Psoas muscle (tissue), 8 donors: Measurements from ENCODE around the gene UFD1. TPM values are rescaled to one million over a fixed set of nuclear protein-coding genes. Genes with fewer than 3 reads are reported as not detected.
"Not testable (repeated sequence)": the region's sequence is repeated elsewhere in the genome, so short reads cannot be mapped to it uniquely, and the experiment has no call there.

Experiments used
- ATAC-seq, 4 donors: fragments of 200-7000 bp; cut with Tn5 transposase; one replicate each; pipeline ENCODE4 v1.9.1; 2020; ENCODE audit warnings: moderate library complexity in 3 of 4, mild to moderate bottlenecking in 2 of 4
- DNase-seq, 2 donors: peaks; one replicate each; pipeline ENCODE4 v3.0.0-alpha.2; 2020
- H3K27ac ChIP-seq: fragments of 200-600 bp; one replicate; pipeline ENCODE4 v1.8.0; 2022
- H3K27me3 ChIP-seq, 3 donors: fragments of 200-600 bp in 1 of 3; one replicate each; pipeline versions ENCODE4 v1.6.1 to v1.8.0; 2013 to 2022; ENCODE audit warnings: low read length in 2 of 3, mild to moderate bottlenecking in 2 of 3, moderate library complexity in 1 of 3; ENCODE audit not compliant: insufficient read depth in 3 of 3
- H3K36me3 ChIP-seq, 2 donors: fragments of 200-600 bp in 1 of 2; one replicate each; pipeline versions ENCODE4 v1.6.1 to v1.8.0; 2013 to 2022; ENCODE audit warnings: low read depth in 1 of 2, mild to moderate bottlenecking in 1 of 2, moderate library complexity in 1 of 2; ENCODE audit not compliant: insufficient read depth in 1 of 2
- H3K4me1 ChIP-seq: fragments of 200-600 bp; one replicate; pipeline ENCODE4 v1.8.0; 2022
- H3K4me3 ChIP-seq: fragments of 200-600 bp; one replicate; pipeline ENCODE4 v1.8.0; 2022; ENCODE audit warnings: mild to moderate bottlenecking
- H3K9me3 ChIP-seq: fragments of 200-600 bp; one replicate; pipeline ENCODE4 v1.8.0; 2022
- whole genome bisulfite sequencing, 3 donors: extraction: QIAGEN DNeasy Blood & Tissue Kit; methylation state at CpG; one replicate each; pipeline versions ENCODE4 v1.1.6 to v1.1.7; 2013; 5-methylcytosine and 5-hydroxymethylcytosine counted together
- intact Hi-C, 2 donors: fragments of 100-400 bp; cut with DNase I; formaldehyde crosslinking; loops; one replicate each; pipeline versions ENCODE4 v1.11.0 to v1.14.2; 2022
- polyA plus RNA-seq, 3 donors: library from polyadenylated mRNA; stranded (reverse); fragments of 200-250 nt; gene quantifications; one replicate each; pipeline ENCODE4 v1.2.3, GENCODE V29; 2013
- total RNA-seq, 4 donors: library from RNA; stranded (reverse); fragmentation: NEBNext Ultra II Directional in 2 of 4; extraction: Animal tissue kit (Norgen Biotek cat#: 25700) in 2 of 4; gene quantifications; one replicate each; pipeline versions ENCODE4 v1.2.1 to v1.2.4, GENCODE V29; 2021 to 2023
- TF ChIP-seq, protein P1 (sequence below): fragments of 200-600 bp; IDR thresholded peaks from one replicate; pipeline ENCODE4 v1.8.0; 2022; ENCODE audit warnings: antibody characterized with exemption
- donor health status: healthy with polysubstance abuse.
- donor health status: DM: no; HTN: no; CAD: no; lungs with moderate emphysema.
- donor health status: Bipolar disorder and iron deficiency.
- donor health status: healthy.
- donor health status: DM: yes; HTN: yes; CAD: no.
- donor health status: DM: no; HTN: no; CAD: no.
- donor health status: DM: no; HTN: no; CAD: no.
- donor health status: DM: yes; HTN: yes; CAD: no.

Gene UFD1
- total and polyA plus RNA-seq, 7 donors, result 44.3 to 226 (median 79.6) TPM

DNA sequence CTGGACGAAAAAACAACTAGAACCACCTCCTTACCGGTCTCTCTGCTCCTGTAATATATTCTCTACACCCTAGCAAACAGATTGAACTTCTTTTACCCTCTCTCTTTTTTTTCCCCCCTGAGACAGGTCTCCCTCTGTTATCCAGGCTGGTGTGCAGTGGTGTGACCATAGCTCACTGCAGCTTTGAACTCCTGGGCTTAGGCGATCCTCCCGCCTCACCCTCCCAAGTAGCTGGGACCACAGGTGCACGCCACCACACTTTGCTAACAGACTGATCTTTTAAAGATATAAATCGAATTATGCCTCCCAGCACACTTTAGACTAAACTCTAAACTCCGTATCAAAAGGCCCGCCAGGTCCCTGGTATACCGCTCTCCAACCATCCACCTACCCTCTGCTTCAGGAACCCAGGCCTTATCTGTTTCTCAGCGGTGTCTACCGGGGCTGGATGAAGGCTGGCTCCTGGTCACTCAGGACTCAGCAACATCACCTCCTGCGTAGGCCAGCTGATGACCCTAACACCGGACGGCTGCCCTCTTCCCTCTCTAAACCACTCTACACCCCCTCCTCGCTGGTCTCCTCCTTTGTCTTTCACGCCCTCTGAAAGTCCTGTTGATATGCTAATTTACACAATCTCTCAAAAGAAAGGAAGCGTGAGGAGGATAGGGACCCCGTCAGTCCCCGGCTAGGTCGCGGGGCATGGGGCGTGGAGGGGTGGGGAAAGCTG is 32.2 kb downstream of the UFD1 start:
- ATAC-seq, result peak; percentile 4 to 18 (median 6)
- no peak for DNase-seq
- intact Hi-C loops, result loop anchor here (5.0 to 10.0 kb wide), 2 partner anchors 152 to 154 kb away; partner anchors contain the start of gene CLTCL1 (in 2 of the 2)
- H3K9me3 ChIP-seq, result no peaks in the 10 kb centered on the region
- H3K4me1 ChIP-seq, result peaks cover 49% of the 10 kb centered on the region
- H3K27ac ChIP-seq, result peak overlapping the region; percentile 98
- WGBS, 3 donors, result 22 to 25% (median 23%) methylated on average over 21 to 22 of the region's 22 CpGs
- H3K36me3 ChIP-seq, result peaks cover 2 to 49% of the 10 kb centered on the region in 2 donors
- TF ChIP-seq, protein P1, sequence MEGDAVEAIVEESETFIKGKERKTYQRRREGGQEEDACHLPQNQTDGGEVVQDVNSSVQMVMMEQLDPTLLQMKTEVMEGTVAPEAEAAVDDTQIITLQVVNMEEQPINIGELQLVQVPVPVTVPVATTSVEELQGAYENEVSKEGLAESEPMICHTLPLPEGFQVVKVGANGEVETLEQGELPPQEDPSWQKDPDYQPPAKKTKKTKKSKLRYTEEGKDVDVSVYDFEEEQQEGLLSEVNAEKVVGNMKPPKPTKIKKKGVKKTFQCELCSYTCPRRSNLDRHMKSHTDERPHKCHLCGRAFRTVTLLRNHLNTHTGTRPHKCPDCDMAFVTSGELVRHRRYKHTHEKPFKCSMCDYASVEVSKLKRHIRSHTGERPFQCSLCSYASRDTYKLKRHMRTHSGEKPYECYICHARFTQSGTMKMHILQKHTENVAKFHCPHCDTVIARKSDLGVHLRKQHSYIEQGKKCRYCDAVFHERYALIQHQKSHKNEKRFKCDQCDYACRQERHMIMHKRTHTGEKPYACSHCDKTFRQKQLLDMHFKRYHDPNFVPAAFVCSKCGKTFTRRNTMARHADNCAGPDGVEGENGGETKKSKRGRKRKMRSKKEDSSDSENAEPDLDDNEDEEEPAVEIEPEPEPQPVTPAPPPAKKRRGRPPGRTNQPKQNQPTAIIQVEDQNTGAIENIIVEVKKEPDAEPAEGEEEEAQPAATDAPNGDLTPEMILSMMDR, result no peak
- peak overlapping the region; percentile 94 for H3K4me3 ChIP-seq
- no peaks in the 10 kb centered on the region for H3K27me3 ChIP-seq

DNA sequence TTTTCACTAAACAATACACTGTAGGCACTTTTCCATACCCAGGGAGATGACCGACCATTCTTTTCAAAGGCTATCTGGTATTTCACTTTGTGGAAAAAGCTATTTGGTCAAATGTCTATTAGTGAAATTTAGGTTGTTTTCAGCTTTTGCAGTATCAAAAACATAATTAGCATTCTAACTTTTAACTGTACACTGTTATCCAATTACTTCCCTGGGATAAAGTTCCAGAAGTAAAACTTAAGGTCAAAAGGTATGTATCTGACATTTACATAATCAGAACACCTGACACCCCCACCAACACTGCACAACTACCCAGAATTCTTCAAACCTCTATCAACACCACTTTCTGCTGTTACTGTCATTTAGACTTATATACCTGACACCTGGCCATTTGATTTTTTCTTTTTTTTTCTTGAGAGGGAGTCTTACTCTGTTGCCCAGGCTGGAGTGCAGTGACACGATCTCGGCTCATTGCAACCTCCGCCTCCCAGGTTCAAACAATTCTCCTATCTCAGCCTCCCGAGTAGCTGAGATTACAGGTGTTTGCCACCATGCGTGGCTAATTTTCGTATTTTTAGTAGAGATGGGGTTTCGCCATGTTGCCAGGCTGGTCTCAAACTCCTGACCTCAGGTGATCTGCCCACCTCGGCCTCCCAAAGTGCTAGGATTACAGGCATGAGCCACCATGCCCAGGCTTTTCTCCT is 33.6 kb downstream of the UFD1 start:
- not testable (repeated sequence) for ATAC-seq, H3K9me3 ChIP-seq, DNase-seq, H3K27me3 ChIP-seq, H3K27ac ChIP-seq
- Histone ChIP-seq H3K4me3 (peak overlapping the region; percentile 94), H3K4me1 (peaks cover 62% of the 10 kb centered on the region), H3K36me3 (peaks cover 0 to 35% of the 10 kb centered on the region in 2 donors)
- intact Hi-C loops, result loop anchor here (5.0 to 10.0 kb wide), 2 partner anchors 151 to 153 kb away; partner anchors contain the start of gene CLTCL1 (in 2 of the 2)
- 84 to 90% (median 86%) methylated on average over 9 of the region's 9 CpGs for WGBS, 3 donors

DNA sequence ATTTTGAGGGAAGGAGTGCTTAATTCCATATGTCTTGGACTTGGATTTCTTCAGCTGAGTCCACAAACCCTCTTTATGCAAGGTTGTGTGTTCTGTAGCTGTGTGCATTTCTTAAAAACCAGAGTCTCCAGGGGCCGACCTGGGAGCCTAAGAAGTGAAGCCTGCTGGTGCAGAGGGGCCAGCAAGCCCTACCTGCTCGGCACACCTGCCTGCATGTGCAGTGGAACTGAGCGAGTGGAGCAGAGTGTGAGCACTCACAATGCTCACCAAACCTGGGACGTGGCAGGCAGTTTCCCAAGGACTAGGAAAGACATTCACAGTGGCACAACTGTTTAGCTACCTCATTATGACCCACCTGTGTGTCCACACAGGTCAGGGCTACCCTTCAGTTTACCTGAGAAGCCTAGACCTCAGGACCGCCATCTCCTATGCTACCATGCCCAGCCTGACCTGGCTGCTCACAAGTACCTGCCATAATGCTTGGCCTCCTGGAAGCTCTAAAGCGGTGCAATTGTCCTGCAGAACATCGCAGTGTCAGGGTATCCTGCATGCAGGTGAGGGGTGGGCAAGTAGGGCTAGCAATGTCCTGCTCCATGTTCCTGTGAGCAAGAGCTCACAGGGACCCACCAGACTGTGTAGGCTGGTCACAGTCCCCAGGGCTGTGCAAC is 35.3 kb downstream of the UFD1 start:
- intact Hi-C loops, result loop anchor here (5.0 to 10.0 kb wide), 2 partner anchors 34 to 149 kb away; partner anchors contain the start of genes CDC45 (in 1 of the 2), CLTCL1 (in 1 of the 2) and UFD1 (in 1 of the 2)
- Histone ChIP-seq H3K4me1 (peaks cover 77% of the 10 kb centered on the region), H3K27me3 (no peaks in the 10 kb centered on the region), H3K9me3 (no peaks in the 10 kb centered on the region), H3K36me3 (peaks cover 0 to 18% of the 10 kb centered on the region in 2 donors), H3K4me3 (peak overlapping the region; percentile 6), H3K27ac (peak overlapping the region; percentile 20)
- ATAC-seq (no peak), DNase-seq (no peak)
- TF ChIP-seq, protein P1, result no peak
- 74 to 87% (median 82%) methylated on average over 7 of the region's 7 CpGs for WGBS, 3 donors

DNA sequence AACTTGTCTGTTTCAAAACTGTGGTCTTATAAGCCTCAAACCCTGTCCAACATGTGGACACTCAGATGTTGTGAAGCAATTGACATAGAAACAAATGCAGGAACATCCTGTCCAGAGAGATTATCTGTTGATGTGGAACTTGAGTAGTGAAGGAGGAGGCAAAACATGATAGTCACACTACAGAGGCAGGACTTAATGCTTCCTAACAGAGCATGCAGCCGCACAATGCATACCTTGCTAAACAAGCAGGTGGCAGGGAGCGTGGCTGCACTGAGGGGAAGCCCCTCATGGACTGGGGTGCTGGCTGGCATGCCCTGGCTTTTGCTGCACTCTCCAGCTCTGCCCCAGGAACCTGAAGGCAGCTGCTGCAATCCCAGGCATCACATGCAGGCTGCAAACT is 36.8 kb downstream of the UFD1 start:
- H3K9me3 ChIP-seq, result no peaks in the 10 kb centered on the region
- TF ChIP-seq, protein P1, result no peak
- peak in 1 of 2 donors; percentile 73 for DNase-seq
- H3K27me3 ChIP-seq, result no peaks in the 10 kb centered on the region
- peak; percentile 50 to 76 (median 72) for ATAC-seq
- 35 to 66% (median 35%) methylated on average over 2 of the region's 2 CpGs for WGBS, 3 donors
- intact Hi-C loops, result loop anchor here (5.0 to 10.0 kb wide), 2 partner anchors 35 to 147 kb away; partner anchors contain the start of genes CDC45 (in 1 of the 2), CLTCL1 (in 1 of the 2) and UFD1 (in 1 of the 2)
- peaks cover 78% of the 10 kb centered on the region for H3K4me1 ChIP-seq
- peak overlapping the region; percentile 73 for H3K27ac ChIP-seq
- peaks cover 0 to 23% of the 10 kb centered on the region in 2 donors for H3K36me3 ChIP-seq
- no peak overlapping the region for H3K4me3 ChIP-seq
